ENCODE measurements around the gene RASL10A. TPM values are rescaled to one million over a fixed set of nuclear protein-coding genes. Genes with fewer than 3 reads are reported as not detected.

Gene RASL10A
- total and polyA plus RNA-seq, 9 donors = 1.5 to 3.5 (median 2.1) TPM

DNA sequence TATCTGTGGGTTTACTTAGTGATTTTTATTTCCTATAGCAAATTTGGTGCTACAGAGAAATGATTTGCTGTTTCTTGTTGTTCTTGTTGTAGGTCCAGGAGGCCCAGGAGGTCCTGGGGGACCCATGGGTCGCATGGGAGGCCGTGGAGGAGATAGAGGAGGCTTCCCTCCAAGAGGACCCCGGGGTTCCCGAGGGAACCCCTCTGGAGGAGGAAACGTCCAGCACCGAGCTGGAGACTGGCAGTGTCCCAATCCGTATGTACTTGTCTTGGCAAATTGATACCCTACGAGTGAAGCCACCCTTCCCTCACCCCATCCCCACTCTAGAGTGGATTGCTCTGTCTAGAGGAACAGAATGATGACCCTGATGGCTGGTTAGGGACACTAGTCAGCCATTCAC, 16.9 kb downstream of the RASL10A start:
- no peak overlapping the region for H3K27ac ChIP-seq (ENCODE audit: low read length)
- no peak overlapping the region for H3K4me3 ChIP-seq (ENCODE audit: low read length)
- H3K36me3 ChIP-seq (ENCODE audit: control insufficient read depth, insufficient read depth, low read length) = peaks cover 75% of the 10 kb centered on the region
- no peaks in the 10 kb centered on the region for H3K27me3 ChIP-seq (ENCODE audit: control insufficient read depth, insufficient read depth, low read length)
- H3K4me1 ChIP-seq (ENCODE audit: control insufficient read depth, insufficient read depth, low read length) = peaks cover 18% of the 10 kb centered on the region
- no peak for DNase-seq
- WGBS (ENCODE audit: insufficient coverage) = 75% methylated on average over 2 of the region's 8 CpGs
- no peaks in the 10 kb centered on the region for H3K9me3 ChIP-seq (replicated peaks; ENCODE audit: control insufficient read depth, low read depth, low read length)

DNA sequence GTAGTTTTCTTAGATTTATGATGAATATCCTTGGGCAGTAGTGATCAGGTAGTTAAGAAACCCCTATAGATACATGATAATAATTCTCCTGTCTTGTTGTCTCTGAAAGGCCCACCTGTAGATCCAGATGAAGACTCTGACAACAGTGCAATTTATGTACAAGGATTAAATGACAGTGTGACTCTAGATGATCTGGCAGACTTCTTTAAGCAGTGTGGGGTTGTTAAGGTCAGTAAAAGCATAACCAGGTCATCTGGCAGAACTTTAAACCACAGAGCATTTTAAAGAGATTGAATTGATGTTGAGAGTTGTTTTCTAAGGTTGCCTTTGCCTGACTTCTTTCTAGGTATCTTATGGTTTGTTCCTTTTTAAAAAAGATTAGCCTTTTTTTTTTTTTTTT, 23.1 kb downstream of the RASL10A start:
- no peak overlapping the region for H3K4me3 ChIP-seq (ENCODE audit: low read length)
- H3K36me3 ChIP-seq (ENCODE audit: control insufficient read depth, insufficient read depth, low read length) = peaks cover 80% of the 10 kb centered on the region
- no peak overlapping the region for H3K27ac ChIP-seq (ENCODE audit: low read length)
- H3K27me3 ChIP-seq (ENCODE audit: control insufficient read depth, insufficient read depth, low read length) = no peaks in the 10 kb centered on the region
- no peaks in the 10 kb centered on the region for H3K9me3 ChIP-seq (replicated peaks; ENCODE audit: control insufficient read depth, low read depth, low read length)
- DNase-seq = no peak
- H3K4me1 ChIP-seq (ENCODE audit: control insufficient read depth, insufficient read depth, low read length) = no peaks in the 10 kb centered on the region

DNA sequence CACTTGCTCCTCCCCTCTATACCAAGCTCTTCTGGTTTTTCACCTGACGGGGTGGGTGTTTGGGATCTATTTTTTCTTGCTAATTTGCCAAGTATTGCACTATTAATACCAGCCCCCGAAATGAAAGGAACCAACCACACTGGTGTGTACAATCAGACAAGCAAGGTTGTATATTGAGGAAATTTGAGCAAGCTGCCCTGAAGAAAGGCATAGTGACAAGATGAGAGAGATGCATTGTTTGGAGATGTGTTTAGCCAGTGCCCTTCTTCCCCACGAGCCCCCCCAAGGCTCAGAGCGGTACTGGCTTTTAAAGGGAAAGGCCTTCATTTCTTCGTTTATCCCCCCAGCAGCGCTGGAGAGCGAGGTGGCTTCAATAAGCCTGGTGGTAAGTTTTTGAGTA, 24.3 kb downstream of the RASL10A start:
- DNase-seq = no peak
- WGBS (ENCODE audit: insufficient coverage) = no CpG with 5 or more reads among the region's 7 CpGs
- Histone ChIP-seq H3K4me1 (ENCODE audit: control insufficient read depth, insufficient read depth, low read length) (no peaks in the 10 kb centered on the region), H3K4me3 (ENCODE audit: low read length) (no peak overlapping the region), H3K27ac (ENCODE audit: low read length) (no peak overlapping the region), H3K36me3 (ENCODE audit: control insufficient read depth, insufficient read depth, low read length) (peaks cover 77% of the 10 kb centered on the region), H3K27me3 (ENCODE audit: control insufficient read depth, insufficient read depth, low read length) (no peaks in the 10 kb centered on the region), H3K9me3 (replicated peaks; ENCODE audit: control insufficient read depth, low read depth, low read length) (no peaks in the 10 kb centered on the region)

DNA sequence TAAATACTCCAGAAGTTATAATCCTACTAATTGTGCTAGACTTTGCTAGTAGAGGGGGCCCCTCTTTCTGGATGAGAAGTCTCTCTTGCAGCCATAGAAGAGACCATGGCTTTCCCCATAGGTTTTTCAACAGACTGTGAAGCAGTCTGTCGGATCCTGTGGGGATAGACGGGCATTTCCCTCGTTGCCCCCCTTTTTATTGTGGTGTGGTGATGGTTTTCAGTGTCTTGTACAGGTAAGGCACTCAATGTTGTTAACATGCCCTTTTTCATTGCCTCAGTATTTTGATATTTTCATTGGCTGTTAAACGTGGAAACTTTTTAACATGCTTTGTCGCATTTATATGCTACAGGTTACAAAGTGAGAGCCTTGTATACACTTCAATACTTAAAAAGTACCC, 25.4 kb downstream of the RASL10A start:
- Histone ChIP-seq H3K36me3 (ENCODE audit: control insufficient read depth, insufficient read depth, low read length) (peaks cover 76% of the 10 kb centered on the region), H3K4me1 (ENCODE audit: control insufficient read depth, insufficient read depth, low read length) (no peaks in the 10 kb centered on the region), H3K4me3 (ENCODE audit: low read length) (no peak overlapping the region), H3K27ac (ENCODE audit: low read length) (no peak overlapping the region), H3K9me3 (replicated peaks; ENCODE audit: control insufficient read depth, low read depth, low read length) (no peaks in the 10 kb centered on the region), H3K27me3 (ENCODE audit: control insufficient read depth, insufficient read depth, low read length) (no peaks in the 10 kb centered on the region)
- WGBS (ENCODE audit: insufficient coverage) = 90% methylated on average over 2 of the region's 5 CpGs
- no peak for DNase-seq

DNA sequence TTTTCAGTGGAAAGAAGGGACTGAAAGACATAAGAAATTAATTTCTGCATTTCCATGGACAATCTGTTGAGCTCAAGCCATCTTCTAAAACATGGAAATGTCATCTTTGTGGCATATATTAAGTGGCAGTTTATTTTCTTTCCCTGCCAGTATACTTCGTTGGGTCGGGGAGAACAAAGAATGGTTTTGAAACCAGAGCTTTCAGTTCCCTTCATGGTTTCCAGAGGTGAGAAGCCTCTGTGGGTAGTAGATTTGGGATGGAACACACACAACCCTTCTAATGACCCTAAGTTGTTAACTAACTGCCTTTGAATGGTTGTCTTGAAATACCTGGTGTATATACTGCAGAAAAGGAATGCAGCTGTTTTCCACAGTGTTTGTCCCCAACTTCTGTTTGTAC, 26.7 kb downstream of the RASL10A start:
- Histone ChIP-seq H3K36me3 (ENCODE audit: control insufficient read depth, insufficient read depth, low read length) (peaks cover 77% of the 10 kb centered on the region), H3K9me3 (replicated peaks; ENCODE audit: control insufficient read depth, low read depth, low read length) (no peaks in the 10 kb centered on the region), H3K4me3 (ENCODE audit: low read length) (no peak overlapping the region), H3K27ac (ENCODE audit: low read length) (no peak overlapping the region), H3K27me3 (ENCODE audit: control insufficient read depth, insufficient read depth, low read length) (no peaks in the 10 kb centered on the region), H3K4me1 (ENCODE audit: control insufficient read depth, insufficient read depth, low read length) (no peaks in the 10 kb centered on the region)
- no peak for DNase-seq
- WGBS (ENCODE audit: insufficient coverage) = no CpG with 5 or more reads among the region's 2 CpGs

DNA sequence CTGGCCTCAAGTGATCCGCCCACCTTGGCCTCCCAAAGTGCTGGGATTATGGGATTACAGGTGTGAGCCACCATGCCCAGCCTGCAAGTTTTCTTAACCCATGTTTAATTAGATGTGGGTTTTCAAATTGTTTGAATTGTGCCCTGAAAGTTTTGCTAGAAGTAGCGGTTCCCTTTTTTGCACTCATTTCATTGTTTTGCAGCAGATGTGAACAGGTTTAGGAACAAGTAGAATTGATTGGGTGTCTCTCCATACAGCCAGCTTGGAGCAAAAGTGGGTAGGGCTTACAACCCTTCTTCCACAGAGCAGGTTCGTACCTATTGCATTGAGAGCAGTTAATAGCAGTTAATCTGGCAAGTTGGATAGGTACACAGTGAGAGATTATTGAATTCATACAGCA, 31.3 kb downstream of the RASL10A start:
- no peak overlapping the region for H3K4me3 ChIP-seq (ENCODE audit: low read length)
- no peak overlapping the region for H3K27ac ChIP-seq (ENCODE audit: low read length)
- no peaks in the 10 kb centered on the region for H3K27me3 ChIP-seq (ENCODE audit: control insufficient read depth, insufficient read depth, low read length)
- peaks cover 84% of the 10 kb centered on the region for H3K36me3 ChIP-seq (ENCODE audit: control insufficient read depth, insufficient read depth, low read length)
- 100% methylated on average over 1 of the region's 3 CpGs for WGBS (ENCODE audit: insufficient coverage)
- DNase-seq = no peak
- H3K9me3 ChIP-seq (replicated peaks; ENCODE audit: control insufficient read depth, low read depth, low read length) = no peaks in the 10 kb centered on the region
- no peaks in the 10 kb centered on the region for H3K4me1 ChIP-seq (ENCODE audit: control insufficient read depth, insufficient read depth, low read length)

DNA sequence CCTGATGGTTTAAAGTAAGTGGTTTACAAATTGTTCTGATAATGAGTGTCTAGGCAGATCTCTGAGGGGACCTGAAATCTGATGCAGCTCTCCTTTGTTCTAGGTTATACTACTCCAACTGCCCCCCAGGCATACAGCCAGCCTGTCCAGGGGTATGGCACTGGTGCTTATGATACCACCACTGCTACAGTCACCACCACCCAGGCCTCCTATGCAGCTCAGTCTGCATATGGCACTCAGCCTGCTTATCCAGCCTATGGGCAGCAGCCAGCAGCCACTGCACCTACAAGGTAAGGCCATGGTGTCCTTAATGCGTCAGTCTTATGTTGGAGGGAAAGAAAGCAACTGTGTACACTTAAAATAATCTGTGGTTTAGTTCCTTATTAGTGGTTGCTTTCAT, 37.6 kb downstream of the RASL10A start:
- Histone ChIP-seq H3K9me3 (replicated peaks; ENCODE audit: control insufficient read depth, low read depth, low read length) (no peaks in the 10 kb centered on the region), H3K4me1 (ENCODE audit: control insufficient read depth, insufficient read depth, low read length) (no peaks in the 10 kb centered on the region), H3K36me3 (ENCODE audit: control insufficient read depth, insufficient read depth, low read length) (peaks cover 67% of the 10 kb centered on the region), H3K27ac (ENCODE audit: low read length) (no peak overlapping the region), H3K27me3 (ENCODE audit: control insufficient read depth, insufficient read depth, low read length) (no peaks in the 10 kb centered on the region), H3K4me3 (ENCODE audit: low read length) (no peak overlapping the region)
- WGBS (ENCODE audit: insufficient coverage) = no CpG with 5 or more reads among the region's 1 CpG
- DNase-seq = no peak

DNA sequence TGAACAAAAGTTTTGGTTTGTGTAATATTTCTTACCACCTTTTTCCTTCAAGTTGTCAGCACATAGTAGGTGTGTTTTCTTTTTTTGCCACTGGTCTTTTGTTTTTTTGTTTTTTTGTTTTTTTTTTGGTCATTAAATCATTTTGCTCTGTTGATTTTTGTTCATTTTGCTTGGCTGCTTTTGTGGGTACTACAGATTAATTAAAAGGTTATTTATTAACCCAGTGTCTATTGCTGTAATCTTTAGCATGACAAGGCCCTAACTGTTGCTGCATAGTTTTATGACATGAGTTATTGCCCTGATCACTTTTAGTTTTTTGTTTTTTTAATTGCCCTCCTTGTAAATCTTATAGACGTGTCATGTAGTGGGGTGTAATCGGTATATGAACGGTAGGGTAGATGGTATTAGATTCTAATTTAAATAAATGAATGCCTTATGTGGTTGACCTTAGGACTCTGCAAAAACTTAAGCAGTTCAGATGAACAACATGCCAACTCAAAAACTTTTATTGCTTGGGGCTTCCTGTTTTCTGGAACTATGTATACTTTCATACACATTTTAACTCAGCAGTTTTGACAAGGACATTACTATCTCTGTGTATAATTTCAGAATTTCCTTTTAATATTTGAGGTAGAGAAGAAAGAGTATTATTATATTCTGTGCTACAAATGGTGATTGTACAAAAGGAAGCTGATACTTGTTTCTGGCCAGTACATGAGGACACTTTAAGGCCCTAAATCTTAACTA, 39.5 kb downstream of the RASL10A start:
- DNase-seq = no peak
- no peaks in the 10 kb centered on the region for H3K4me1 ChIP-seq (ENCODE audit: control insufficient read depth, insufficient read depth, low read length)
- no peaks in the 10 kb centered on the region for H3K27me3 ChIP-seq (ENCODE audit: control insufficient read depth, insufficient read depth, low read length)
- peaks cover 57% of the 10 kb centered on the region for H3K36me3 ChIP-seq (ENCODE audit: control insufficient read depth, insufficient read depth, low read length)
- no peak overlapping the region for H3K4me3 ChIP-seq (ENCODE audit: low read length)
- no CpG with 5 or more reads among the region's 3 CpGs for WGBS (ENCODE audit: insufficient coverage)
- no peak overlapping the region for H3K27ac ChIP-seq (ENCODE audit: low read length)
- no peaks in the 10 kb centered on the region for H3K9me3 ChIP-seq (replicated peaks; ENCODE audit: control insufficient read depth, low read depth, low read length)

DNA sequence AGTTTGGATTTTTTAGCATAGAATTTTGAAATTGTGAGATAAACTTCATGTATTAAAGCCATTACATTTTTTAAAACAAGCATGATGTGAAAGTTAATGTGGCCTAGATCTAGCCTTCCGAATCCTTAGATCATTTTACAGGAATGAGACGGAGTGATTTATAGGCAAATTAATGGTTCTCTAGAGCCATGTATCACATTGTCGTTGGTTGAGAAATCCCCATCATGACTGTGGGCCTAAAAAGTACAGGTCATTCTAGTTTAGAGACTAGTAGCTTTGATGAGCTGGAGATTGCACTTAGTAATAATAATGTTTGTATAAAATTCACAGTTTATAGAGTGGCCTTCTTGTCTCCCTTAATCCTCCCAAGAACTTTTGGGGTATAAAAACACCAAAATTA, 40.3 kb downstream of the RASL10A start:
- H3K4me3 ChIP-seq (ENCODE audit: low read length) = no peak overlapping the region
- peaks cover 52% of the 10 kb centered on the region for H3K36me3 ChIP-seq (ENCODE audit: control insufficient read depth, insufficient read depth, low read length)
- H3K27ac ChIP-seq (ENCODE audit: low read length) = no peak overlapping the region
- H3K4me1 ChIP-seq (ENCODE audit: control insufficient read depth, insufficient read depth, low read length) = peaks cover 1% of the 10 kb centered on the region
- H3K27me3 ChIP-seq (ENCODE audit: control insufficient read depth, insufficient read depth, low read length) = no peaks in the 10 kb centered on the region
- no peaks in the 10 kb centered on the region for H3K9me3 ChIP-seq (replicated peaks; ENCODE audit: control insufficient read depth, low read depth, low read length)
- no CpG with 5 or more reads among the region's 3 CpGs for WGBS (ENCODE audit: insufficient coverage)
- no peak for DNase-seq

DNA sequence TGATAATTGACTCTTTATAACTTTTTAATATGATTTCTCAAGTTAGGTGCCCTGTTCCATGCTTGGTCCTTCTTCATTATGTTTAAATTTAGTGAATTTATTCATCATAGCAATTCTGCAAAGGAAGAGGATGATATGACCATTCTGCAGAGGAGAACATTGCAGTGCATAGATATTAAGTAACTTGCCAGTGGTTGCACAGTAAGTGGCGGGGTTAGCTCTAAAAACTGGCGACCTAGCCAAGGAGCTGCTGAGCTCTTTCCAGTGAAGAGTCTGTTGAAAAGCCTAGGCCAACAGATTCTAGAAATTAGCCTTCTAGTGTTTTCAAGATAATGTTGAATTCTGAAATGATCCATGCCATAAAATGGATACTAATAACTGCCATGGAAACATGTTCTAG, 42.9 kb downstream of the RASL10A start:
- Histone ChIP-seq H3K27me3 (ENCODE audit: control insufficient read depth, insufficient read depth, low read length) (no peaks in the 10 kb centered on the region), H3K36me3 (ENCODE audit: control insufficient read depth, insufficient read depth, low read length) (peaks cover 36% of the 10 kb centered on the region), H3K4me3 (ENCODE audit: low read length) (no peak overlapping the region), H3K27ac (ENCODE audit: low read length) (no peak overlapping the region), H3K4me1 (ENCODE audit: control insufficient read depth, insufficient read depth, low read length) (peaks cover 13% of the 10 kb centered on the region), H3K9me3 (replicated peaks; ENCODE audit: control insufficient read depth, low read depth, low read length) (no peaks in the 10 kb centered on the region)
- WGBS (ENCODE audit: insufficient coverage) = no CpG with 5 or more reads among the region's 2 CpGs
- no peak for DNase-seq

Data from muscle of leg (tissue), 11 donors.